ENCODE data around the gene PLEKHD1.
"Not testable (repeated sequence)": the region's sequence is repeated elsewhere in the genome, so short reads cannot be mapped to it uniquely, and the experiment has no call there.

The PLEKHD1 gene

GRCh38 chr14:69484444-69485314 lies at the start of gene PLEKHD1:
Gene PLEKHD1, plus strand, starts transcription at chr14:69484728. Its CDS starts 238 bp downstream, at chr14:69484966.
- no peak for DNase-seq

GRCh38 chr14:69439521-69440270 lies 44.8 kb upstream of the PLEKHD1 start:
- no peak for DNase-seq

- DNase-seq: no peak
These were observed 42.6 kb upstream of the PLEKHD1 start for GRCh38 chr14:69441948-69442347.

- DNase-seq: no peak
These were observed 41.2 kb upstream of the PLEKHD1 start for GRCh38 chr14:69443296-69443805.

GRCh38 chr14:69449216-69449615 lies 35.3 kb upstream of the PLEKHD1 start:
- DNase-seq: no peak

GRCh38 chr14:69451941-69452340 lies 32.6 kb upstream of the PLEKHD1 start:
- DNase-seq: no peak

GRCh38 chr14:69458350-69458749 lies 26.2 kb upstream of the PLEKHD1 start:
- DNase-seq: no peak

GRCh38 chr14:69459122-69459521 lies 25.4 kb upstream of the PLEKHD1 start:
- no peak for DNase-seq

GRCh38 chr14:69460093-69460701 lies 24.3 kb upstream of the PLEKHD1 start:
- DNase-seq: peak; percentile 37 to 51

- no peak for DNase-seq
These were observed 20.1 kb upstream of the PLEKHD1 start for GRCh38 chr14:69464379-69464778.

GRCh38 chr14:69464829-69465228 lies 19.7 kb upstream of the PLEKHD1 start:
- no peak for DNase-seq

- no peak for DNase-seq
These were observed 15.6 kb upstream of the PLEKHD1 start for GRCh38 chr14:69468949-69469348.

GRCh38 chr14:69471436-69471835 lies 13.1 kb upstream of the PLEKHD1 start:
- no peak for DNase-seq

GRCh38 chr14:69471916-69472315 lies 12.6 kb upstream of the PLEKHD1 start:
- DNase-seq: no peak

- no peak for DNase-seq
These were observed 11.3 kb upstream of the PLEKHD1 start for GRCh38 chr14:69473260-69473659.

- DNase-seq: no peak
These were observed 10.6 kb upstream of the PLEKHD1 start for GRCh38 chr14:69473946-69474345.

- no peak for DNase-seq
These were observed 9.2 kb upstream of the PLEKHD1 start for GRCh38 chr14:69475194-69475818.

GRCh38 chr14:69476824-69477450 lies 7.6 kb upstream of the PLEKHD1 start:
- DNase-seq: not testable (repeated sequence)

GRCh38 chr14:69478055-69478454 lies 6.5 kb upstream of the PLEKHD1 start:
- DNase-seq: not testable (repeated sequence)

GRCh38 chr14:69479696-69480095 lies 4.8 kb upstream of the PLEKHD1 start:
- DNase-seq: no peak

GRCh38 chr14:69480136-69480535 lies 4.4 kb upstream of the PLEKHD1 start:
- no peak for DNase-seq

- no peak for DNase-seq
These were observed 2.5 kb upstream of the PLEKHD1 start for GRCh38 chr14:69481815-69482568.
